Testis (tissue), 2 donors: ENCODE measurements around the gene VIT.

Source experiments
- POLR2A ChIP-seq: fragments of 450-650 bp; IDR thresholded peaks from one replicate; pipeline ENCODE4 v1.6.1; 2017; ENCODE audit warnings: antibody characterized with exemption, mild to moderate bottlenecking, moderate library complexity
- TF ChIP-seq, protein P1 (sequence below), 3 experiments: fragments of 450-650 bp in 2 of 3; fragments of 200-600 bp in 1 of 3; sonication (generic) in 1 of 3; IDR thresholded peaks; one replicate each; pipeline ENCODE4 v1.5.1; 2016 to 2019; ENCODE audit warnings: antibody characterized with exemption in 3 of 3, mild to moderate bottlenecking in 2 of 3, moderate library complexity in 1 of 3

DNA sequence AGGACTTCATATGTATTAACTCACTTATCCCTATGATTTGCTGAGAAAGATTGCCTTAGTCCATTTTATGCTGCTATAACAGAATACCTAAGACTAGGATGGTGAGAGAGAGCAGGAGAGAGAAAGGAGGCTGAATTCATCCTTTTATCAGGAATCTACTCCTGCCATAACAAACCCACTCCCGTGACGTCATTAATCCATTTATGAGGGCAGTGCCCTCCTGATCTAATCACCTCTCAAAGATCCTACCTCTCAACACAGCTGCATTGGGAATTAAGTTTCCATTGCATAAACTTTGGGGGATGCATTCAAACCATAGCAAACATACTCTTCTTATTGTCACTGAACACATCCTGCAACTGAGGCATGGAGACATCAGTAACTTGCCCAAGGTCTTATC lies 122.0 kb downstream of the VIT start:
- TF ChIP-seq, protein P1, sequence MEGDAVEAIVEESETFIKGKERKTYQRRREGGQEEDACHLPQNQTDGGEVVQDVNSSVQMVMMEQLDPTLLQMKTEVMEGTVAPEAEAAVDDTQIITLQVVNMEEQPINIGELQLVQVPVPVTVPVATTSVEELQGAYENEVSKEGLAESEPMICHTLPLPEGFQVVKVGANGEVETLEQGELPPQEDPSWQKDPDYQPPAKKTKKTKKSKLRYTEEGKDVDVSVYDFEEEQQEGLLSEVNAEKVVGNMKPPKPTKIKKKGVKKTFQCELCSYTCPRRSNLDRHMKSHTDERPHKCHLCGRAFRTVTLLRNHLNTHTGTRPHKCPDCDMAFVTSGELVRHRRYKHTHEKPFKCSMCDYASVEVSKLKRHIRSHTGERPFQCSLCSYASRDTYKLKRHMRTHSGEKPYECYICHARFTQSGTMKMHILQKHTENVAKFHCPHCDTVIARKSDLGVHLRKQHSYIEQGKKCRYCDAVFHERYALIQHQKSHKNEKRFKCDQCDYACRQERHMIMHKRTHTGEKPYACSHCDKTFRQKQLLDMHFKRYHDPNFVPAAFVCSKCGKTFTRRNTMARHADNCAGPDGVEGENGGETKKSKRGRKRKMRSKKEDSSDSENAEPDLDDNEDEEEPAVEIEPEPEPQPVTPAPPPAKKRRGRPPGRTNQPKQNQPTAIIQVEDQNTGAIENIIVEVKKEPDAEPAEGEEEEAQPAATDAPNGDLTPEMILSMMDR (IDR thresholded peaks at IDR 0.05): no peak
- no peak for TF ChIP-seq POLR2A
